COLO668 (cell line): ENCODE data around the gene PAIP1.
"Not testable (repeated sequence)": the region's sequence is repeated elsewhere in the genome, so short reads cannot be mapped to it uniquely, and the experiment has no call there.

ENCODE experiments used
- DNase-seq: peaks from one replicate; lab custom pipeline; 2025; ENCODE audit not compliant: unreplicated experiment; lab: John Stamatoyannopoulos, UW

Gene PAIP1

GRCh38 chr5:43571237-43571636 lies 14.4 kb upstream of the PAIP1 start:
- DNase-seq, result no peak

GRCh38 chr5:43570450-43571158 lies 13.7 kb upstream of the PAIP1 start:
- no peak for DNase-seq

GRCh38 chr5:43569236-43569746 lies 12.4 kb upstream of the PAIP1 start:
- no peak for DNase-seq

- DNase-seq, result no peak
Observed at GRCh38 chr5:43567967-43568366, 11.1 kb upstream of the PAIP1 start.

- no peak for DNase-seq
Observed at GRCh38 chr5:43565043-43565442, 8.2 kb upstream of the PAIP1 start.

- DNase-seq, result no peak
Observed at GRCh38 chr5:43564289-43564850, 7.5 kb upstream of the PAIP1 start.

GRCh38 chr5:43563321-43563720 lies 6.4 kb upstream of the PAIP1 start:
- DNase-seq, result no peak

GRCh38 chr5:43561356-43561755 lies 4.5 kb upstream of the PAIP1 start:
- DNase-seq, result no peak

- DNase-seq, result no peak
Observed at GRCh38 chr5:43560128-43560527, 3.3 kb upstream of the PAIP1 start.

GRCh38 chr5:43556607-43556856 lies 345 bp downstream of the PAIP1 start:
- not testable (repeated sequence) for DNase-seq

GRCh38 chr5:43555895-43556606 lies 826 bp downstream of the PAIP1 start:
- peak; percentile 71 for DNase-seq

GRCh38 chr5:43554497-43554896 lies 2.4 kb downstream of the PAIP1 start:
- DNase-seq, result no peak

GRCh38 chr5:43553381-43553780 lies 3.5 kb downstream of the PAIP1 start:
- DNase-seq, result no peak

GRCh38 chr5:43551731-43552130 lies 5.1 kb downstream of the PAIP1 start:
- no peak for DNase-seq

GRCh38 chr5:43549272-43549671 lies 7.6 kb downstream of the PAIP1 start:
- not testable (repeated sequence) for DNase-seq

GRCh38 chr5:43548358-43548757 lies 8.5 kb downstream of the PAIP1 start:
- DNase-seq, result no peak

- no peak for DNase-seq
Observed at GRCh38 chr5:43547532-43547931, 9.3 kb downstream of the PAIP1 start.

- no peak for DNase-seq
Observed at GRCh38 chr5:43543434-43543833, 13.4 kb downstream of the PAIP1 start.

GRCh38 chr5:43540746-43541145 lies 16.1 kb downstream of the PAIP1 start:
- no peak for DNase-seq

- no peak for DNase-seq
Observed at GRCh38 chr5:43536972-43537371, 19.9 kb downstream of the PAIP1 start.

GRCh38 chr5:43533646-43534045 lies 23.2 kb downstream of the PAIP1 start:
- no peak for DNase-seq

GRCh38 chr5:43530648-43531047 lies 26.2 kb downstream of the PAIP1 start:
- no peak for DNase-seq
